ENCODE data around the gene DTNB. TPM values are rescaled to one million over a fixed set of nuclear protein-coding genes. Genes with fewer than 3 reads are reported as not detected.

The DTNB gene
- total RNA-seq, 1 experiment from 2014 or later: 26.3 TPM

GRCh38 chr2:25567406-25567805, 106.0 kb downstream of the DTNB start:
- no peak overlapping the region for H3K4me3 Mint-ChIP-seq (ENCODE audit: unreplicated experiment)
- intact Hi-C loops (cut with micrococcal nuclease): loop anchor here (2.0 kb wide), 1 partner anchor 191 kb away; no protein-coding TSS in a partner anchor
- ChIA-PET CTCF (interaction anchor here (0.7 to 1.5 kb wide), 8 partner anchors 11 to 584 kb away, joined by 3 to 6 read pairs (median 4); no protein-coding TSS in a partner anchor), POLR2A (interaction anchor here (0.6 kb wide), 1 partner anchor 251 kb away, joined by 3 read pairs; no protein-coding TSS in a partner anchor)
- no peaks in the 10 kb centered on the region for H3K27me3 Mint-ChIP-seq (ENCODE audit: insufficient read depth, unreplicated experiment)
- H3K36me3 Mint-ChIP-seq (ENCODE audit: insufficient read depth, unreplicated experiment): peaks cover 16% of the 10 kb centered on the region
- DNase-seq (ENCODE audit: unreplicated experiment): peak; percentile 44
- no TSS peak for BruUV-seq (replicated peaks)
- no peaks in the 10 kb centered on the region for H3K4me1 Mint-ChIP-seq (ENCODE audit: insufficient read depth, unreplicated experiment)
- no peak overlapping the region for H3K27ac Mint-ChIP-seq (ENCODE audit: low read depth, unreplicated experiment)
- H3K9me3 Mint-ChIP-seq (ENCODE audit: unreplicated experiment): no peaks in the 10 kb centered on the region
- TF ChIP-seq CTCF (IDR thresholded peaks at IDR 0.05; ENCODE audit: unreplicated experiment): peak; percentile 40

- intact Hi-C loops (cut with micrococcal nuclease): loop anchor here (2.0 kb wide), 1 partner anchor 190 kb away; no protein-coding TSS in a partner anchor
- H3K9me3 Mint-ChIP-seq (ENCODE audit: unreplicated experiment): no peaks in the 10 kb centered on the region
- no peak overlapping the region for H3K4me3 Mint-ChIP-seq (ENCODE audit: unreplicated experiment)
- H3K4me1 Mint-ChIP-seq (ENCODE audit: insufficient read depth, unreplicated experiment): no peaks in the 10 kb centered on the region
- DNase-seq (ENCODE audit: unreplicated experiment): no peak
- H3K27ac Mint-ChIP-seq (ENCODE audit: low read depth, unreplicated experiment): no peak overlapping the region
- H3K27me3 Mint-ChIP-seq (ENCODE audit: insufficient read depth, unreplicated experiment): no peaks in the 10 kb centered on the region
- ChIA-PET CTCF (interaction anchor here (0.5 to 1.5 kb wide), 12 partner anchors 10 to 1437 kb away, joined by 3 to 6 read pairs (median 4); no protein-coding TSS in a partner anchor), POLR2A (no interaction called here)
- peaks cover 22% of the 10 kb centered on the region for H3K36me3 Mint-ChIP-seq (ENCODE audit: insufficient read depth, unreplicated experiment)
- no TSS peak for BruUV-seq (replicated peaks)
- no peak for TF ChIP-seq CTCF (IDR thresholded peaks at IDR 0.05; ENCODE audit: unreplicated experiment)
Measured at GRCh38 chr2:25566694-25567093, 106.7 kb downstream of the DTNB start.

- H3K36me3 Mint-ChIP-seq (ENCODE audit: insufficient read depth, unreplicated experiment): peaks cover 23% of the 10 kb centered on the region
- POLR2A ChIA-PET: no interaction called here
Measured at GRCh38 chr2:25566094-25566493, 107.3 kb downstream of the DTNB start.

More at GRCh38 chr2:25566094-25566493, 107.3 kb downstream of the DTNB start:
- H3K27ac Mint-ChIP-seq (ENCODE audit: low read depth, unreplicated experiment): no peak overlapping the region
- no peaks in the 10 kb centered on the region for H3K9me3 Mint-ChIP-seq (ENCODE audit: unreplicated experiment)
- BruUV-seq (replicated peaks): no TSS peak
- DNase-seq (ENCODE audit: unreplicated experiment): no peak
- CTCF ChIA-PET: interaction anchor here (0.5 to 1.5 kb wide), 10 partner anchors 14 to 1436 kb away, joined by 3 to 6 read pairs (median 3); no protein-coding TSS in a partner anchor
- TF ChIP-seq CTCF (IDR thresholded peaks at IDR 0.05; ENCODE audit: unreplicated experiment): no peak
- H3K4me3 Mint-ChIP-seq (ENCODE audit: unreplicated experiment): no peak overlapping the region
- no peaks in the 10 kb centered on the region for H3K27me3 Mint-ChIP-seq (ENCODE audit: insufficient read depth, unreplicated experiment)
- H3K4me1 Mint-ChIP-seq (ENCODE audit: insufficient read depth, unreplicated experiment): no peaks in the 10 kb centered on the region
- intact Hi-C loops (cut with micrococcal nuclease): loop anchor here (2.0 kb wide), 1 partner anchor 189 kb away; no protein-coding TSS in a partner anchor
